ENCODE data around the gene GNA12. TPM values are rescaled to one million over a fixed set of nuclear protein-coding genes. Genes with fewer than 3 reads are reported as not detected.
"Not testable (repeated sequence)": the region's sequence is repeated elsewhere in the genome, so short reads cannot be mapped to it uniquely, and the experiment has no call there.

Gene GNA12
- polyA plus RNA-seq, 1 of the 3 experiments (the other 2 are of a cell fraction) = 64.8 TPM

DNA sequence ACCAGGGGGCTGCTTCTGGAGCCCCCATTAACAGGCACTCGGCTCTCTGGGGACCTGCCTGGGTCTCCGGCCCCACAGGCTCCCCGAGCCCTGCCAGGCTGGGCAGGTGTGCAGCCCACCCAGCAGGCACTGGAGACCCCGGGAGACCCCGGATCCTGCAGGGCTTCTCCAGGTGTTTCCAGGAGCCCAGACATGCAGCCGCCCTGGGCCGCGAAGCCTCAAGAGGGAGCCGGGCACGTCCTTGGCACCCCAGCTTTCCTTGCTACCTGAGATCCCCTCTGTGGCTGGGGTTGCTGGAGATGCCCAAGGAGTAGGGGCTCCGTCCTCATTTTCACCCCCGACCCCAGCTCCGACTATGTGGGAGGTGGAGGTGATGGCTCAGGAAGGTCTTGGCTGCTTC, 163.9 kb downstream of the GNA12 start:
- ChIA-PET POLR2A (no interaction called here), CTCF (interaction anchor here (0.6 to 15.8 kb wide), 27 partner anchors 9 to 229 kb away, joined by 3 to 204 read pairs (median 6); partner anchors contain the start of gene AMZ1)
- no peak overlapping the region for H3K9ac ChIP-seq
- no peak overlapping the region for H2AFZ ChIP-seq (ENCODE audit: low read depth)
- H3K79me2 ChIP-seq (ENCODE audit: insufficient read depth) = no peaks in the 10 kb centered on the region
- no peak for TF ChIP-seq TCF12 (IDR thresholded peaks at IDR 0.05)
- no peak for TF ChIP-seq YY1 (IDR thresholded peaks at IDR 0.05; ENCODE audit: low read depth)
- no peak overlapping the region for H3K4me2 ChIP-seq
- peaks cover 11% of the 10 kb centered on the region; the same call in 1 of the 2 replicates for H3K27me3 ChIP-seq (ENCODE audit: insufficient read depth)
- no peak overlapping the region for H3K4me3 ChIP-seq (ENCODE audit: low read depth in 2 of 2, low read length in 1 of 2)
- no peak for DNase-seq
- no peaks in the 10 kb centered on the region for H3F3A ChIP-seq (replicated peaks; ENCODE audit: insufficient read depth)
- H3K4me1 ChIP-seq (ENCODE audit: control insufficient read depth in 1 of 2, insufficient read depth in 2 of 2, low read depth in 1 of 2, low read length in 1 of 2) = peaks cover 0 to 3% of the 10 kb centered on the region in 2 experiments; a peak in 1 of 4 replicates
- no peak overlapping the region for H3K27ac ChIP-seq (ENCODE audit: low read depth in 2 of 2, low read length in 1 of 2)
- H3K36me3 ChIP-seq (replicated peaks in 1 of 2; ENCODE audit: control insufficient read depth in 1 of 2, insufficient read depth in 2 of 2, low read length in 1 of 2) = no peaks in the 10 kb centered on the region
- WGBS (ENCODE audit: low lambda C conversion rate) = 77% methylated on average over 9 of the region's 13 CpGs
- H4K20me1 ChIP-seq (ENCODE audit: insufficient read depth) = no peaks in the 10 kb centered on the region
- no peaks in the 10 kb centered on the region for H3K9me2 ChIP-seq
- no peaks in the 10 kb centered on the region for H3K9me3 ChIP-seq

DNA sequence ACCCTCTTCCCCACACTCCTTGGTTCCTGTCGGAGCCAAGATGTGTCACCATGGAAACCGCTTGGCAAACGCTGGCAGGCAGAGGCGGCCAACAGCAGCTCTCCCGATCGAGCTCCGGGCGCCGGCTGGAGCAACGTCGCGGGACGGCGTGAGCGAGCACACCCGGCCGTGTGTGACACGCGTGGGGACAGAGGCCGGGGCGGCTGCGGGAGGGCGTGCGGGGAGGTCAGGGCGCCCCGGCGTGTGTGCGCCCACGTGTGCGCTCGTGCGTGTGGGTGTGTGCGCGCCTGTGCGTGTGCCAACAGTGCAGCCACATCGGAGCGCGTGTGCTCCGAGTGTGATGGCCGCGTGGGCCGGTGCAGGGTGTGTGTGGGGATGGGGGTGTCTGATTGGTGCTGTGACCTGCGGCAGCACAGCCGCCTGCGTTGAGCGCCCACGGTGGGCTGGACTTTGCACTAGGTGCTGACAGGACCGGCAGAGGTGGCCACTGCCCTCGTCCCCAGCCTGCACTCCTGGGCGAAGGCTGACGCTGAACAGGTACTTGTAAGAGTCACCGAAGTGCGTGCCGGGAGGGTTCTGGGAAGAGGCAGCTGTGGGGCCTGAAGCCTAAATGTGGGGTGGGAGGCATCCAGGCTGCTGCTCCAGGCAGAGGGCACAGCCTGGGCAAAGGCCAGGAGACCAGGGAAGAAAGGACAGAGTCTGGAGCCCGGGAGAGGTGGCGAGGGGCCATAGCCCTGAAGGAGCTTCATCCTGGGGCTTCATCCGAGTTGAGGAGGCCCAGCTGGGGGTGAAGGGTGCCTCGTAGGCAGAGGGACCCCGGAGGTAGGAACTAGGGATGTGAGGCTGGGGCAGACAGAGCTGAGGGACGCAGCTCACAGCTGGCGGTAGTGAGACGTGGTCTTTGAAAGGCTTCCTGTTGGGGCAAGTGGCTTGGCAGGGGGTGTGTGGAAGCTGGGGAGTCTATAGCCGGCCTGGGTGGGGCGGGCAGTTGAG, 164.7 kb downstream of the GNA12 start:
- POLR2A ChIA-PET; H3K27ac ChIP-seq (ENCODE audit: low read depth in 2 of 2, low read length in 1 of 2); H3K36me3 ChIP-seq (replicated peaks in 1 of 2; ENCODE audit: control insufficient read depth in 1 of 2, insufficient read depth in 2 of 2, low read length in 1 of 2); H3F3A ChIP-seq (replicated peaks; ENCODE audit: insufficient read depth); H3K9me3 ChIP-seq; H4K20me1 ChIP-seq (ENCODE audit: insufficient read depth); H3K9ac ChIP-seq; H2AFZ ChIP-seq (ENCODE audit: low read depth); H3K9me2 ChIP-seq; H3K79me2 ChIP-seq (ENCODE audit: insufficient read depth); DNase-seq; H3K4me1 ChIP-seq (ENCODE audit: control insufficient read depth in 1 of 2, insufficient read depth in 2 of 2, low read depth in 1 of 2, low read length in 1 of 2): not testable (repeated sequence)
- WGBS (ENCODE audit: low lambda C conversion rate) = 32% methylated on average over 32 of the region's 64 CpGs
- Histone ChIP-seq H3K4me2 (peak overlapping the region; percentile 69; the same call in 1 of the 2 replicates), H3K4me3 (ENCODE audit: low read depth in 2 of 2, low read length in 1 of 2) (peak overlapping the region; percentile 25 to 37; a peak in 3 of 4 replicates), H3K27me3 (ENCODE audit: insufficient read depth) (peaks cover 11% of the 10 kb centered on the region; the same call in 1 of the 2 replicates)
- CTCF ChIA-PET = interaction anchor here (0.6 to 15.8 kb wide), 22 partner anchors 10 to 1278 kb away, joined by 3 to 204 read pairs (median 10); partner anchors contain the start of gene AMZ1

DNA sequence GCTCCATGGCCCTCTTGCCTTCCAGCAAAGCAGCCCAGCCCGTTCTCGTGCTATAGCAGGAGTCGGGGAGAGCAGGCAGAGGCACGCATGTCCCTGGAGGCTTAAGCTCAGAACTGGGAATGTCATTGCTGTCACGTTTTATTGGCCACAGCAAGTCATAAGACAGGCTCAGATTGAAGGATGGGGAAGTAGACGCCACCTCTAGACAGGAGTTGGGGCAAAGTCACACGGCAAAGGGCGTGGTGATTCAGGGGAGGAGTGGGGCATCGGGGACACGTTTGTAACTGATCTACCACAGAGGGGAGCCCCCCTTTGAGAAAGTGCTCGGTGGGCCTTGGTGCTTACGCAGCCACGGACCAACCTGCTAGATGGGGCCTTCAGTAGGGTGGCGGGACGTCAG, 165.7 kb downstream of the GNA12 start:
- H3K27ac ChIP-seq (ENCODE audit: low read depth in 2 of 2, low read length in 1 of 2); H3K4me3 ChIP-seq (ENCODE audit: low read depth in 2 of 2, low read length in 1 of 2); H3K36me3 ChIP-seq (replicated peaks in 1 of 2; ENCODE audit: control insufficient read depth in 1 of 2, insufficient read depth in 2 of 2, low read length in 1 of 2); H3K4me1 ChIP-seq (ENCODE audit: control insufficient read depth in 1 of 2, insufficient read depth in 2 of 2, low read depth in 1 of 2, low read length in 1 of 2); H3F3A ChIP-seq (replicated peaks; ENCODE audit: insufficient read depth); DNase-seq; H3K9ac ChIP-seq; H3K79me2 ChIP-seq (ENCODE audit: insufficient read depth); H3K9me3 ChIP-seq; H4K20me1 ChIP-seq (ENCODE audit: insufficient read depth); POLR2A ChIA-PET; H3K9me2 ChIP-seq; H2AFZ ChIP-seq (ENCODE audit: low read depth); H3K4me2 ChIP-seq: not testable (repeated sequence)
- WGBS (ENCODE audit: low lambda C conversion rate) = 82% methylated on average over 11 of the region's 15 CpGs
- CTCF ChIA-PET = interaction anchor here (5.9 to 15.8 kb wide), 2 partner anchors 9 to 227 kb away, joined by 77 to 204 read pairs; no protein-coding TSS in a partner anchor
- peaks cover 11% of the 10 kb centered on the region; the same call in 1 of the 2 replicates for H3K27me3 ChIP-seq (ENCODE audit: insufficient read depth)

Other genes starting within 250 kb of the GNA12 start
- 65.3 and 105 TPM in 2 replicates for gene TTYH3, start 212.3 kb downstream of the GNA12 start, polyA plus RNA-seq (2012; rRNA removed)
- 0.15 and 0.19 TPM in 2 replicates for gene AMZ1, start 156.1 kb downstream of the GNA12 start, polyA plus RNA-seq (2012; rRNA removed)
- not detected in 2 replicates for gene CARD11, start 199.6 kb upstream of the GNA12 start, polyA plus RNA-seq (2012; rRNA removed)